Erythroblast (primary cell): ENCODE data around the gene CELF4.

Experiments
- GATA1 ChIP-seq: IDR thresholded peaks from 2 replicates; pipeline ENCODE4 v1.6.1; 2011; ENCODE audit warnings: low read depth, mild to moderate bottlenecking, control low read depth, low read length, moderate library complexity
- POLR2A ChIP-seq: IDR thresholded peaks from 2 replicates; pipeline ENCODE4 v1.6.1; 2011; ENCODE audit warnings: mild to moderate bottlenecking, low read length

GRCh38 chr18:37612524-37613252, 47.1 kb upstream of the CELF4 start:
- TF ChIP-seq POLR2A (no peak), GATA1 (no peak)
